Activated CD4-positive, alpha-beta memory T cell treated with anti-CD3 and anti-CD28 coated beads, Interleukin-2, amount 10 ng/mL, durations not matched to agents 7 days and 5 days (primary cell): ENCODE results near the gene HAPSTR1. TPM values are rescaled to one million over a fixed set of nuclear protein-coding genes. Genes with fewer than 3 reads are reported as not detected.
"Not testable (repeated sequence)": the region's sequence is repeated elsewhere in the genome, so short reads cannot be mapped to it uniquely, and the experiment has no call there.

Experiments used
- CTCF ChIA-PET: fragments of 350-600 bp; sonication (Branson Sonifier 250); formaldehyde crosslinking; loops from one replicate; lab custom pipeline; 2021; ENCODE audit warnings: antibody characterized with exemption, inconsistent platforms; lab: Charles Lee
- POLR2A ChIA-PET: fragments of 350-600 bp; sonication (Branson Sonifier 250); formaldehyde crosslinking; loops from one replicate; lab custom pipeline; 2021; ENCODE audit warnings: antibody characterized with exemption; lab: Charles Lee
- DNase-seq: peaks from one replicate; pipeline ENCODE4 v3.0.0-alpha.2; 2020
- H3K27ac Mint-ChIP-seq: one replicate; pipeline ENCODE4 v1.8.0; 2021; ENCODE audit warnings: mild to moderate bottlenecking, mixed read lengths
- H3K27me3 Mint-ChIP-seq: one replicate; pipeline ENCODE4 v1.8.0; 2021; ENCODE audit warnings: mixed read lengths
- H3K36me3 Mint-ChIP-seq: one replicate; pipeline ENCODE4 v1.8.0; 2021; ENCODE audit warnings: low read depth, mixed read lengths
- H3K4me1 Mint-ChIP-seq: one replicate; pipeline ENCODE4 v1.8.0; 2021; ENCODE audit warnings: mixed read lengths
- H3K4me3 Mint-ChIP-seq: one replicate; pipeline ENCODE4 v1.8.0; 2021; ENCODE audit warnings: mild to moderate bottlenecking, mixed read lengths
- H3K9me3 Mint-ChIP-seq: one replicate; pipeline ENCODE4 v1.8.0; 2021; ENCODE audit warnings: mixed read lengths
- total RNA-seq, 2 experiments: library from RNA; stranded (reverse); gene quantifications; one replicate each; pipeline ENCODE4 v1.2.3, GENCODE V29; 2021

HAPSTR1 gene
- total RNA-seq, 2 experiments from 2014 or later, result 65.1 to 65.3 TPM

DNA sequence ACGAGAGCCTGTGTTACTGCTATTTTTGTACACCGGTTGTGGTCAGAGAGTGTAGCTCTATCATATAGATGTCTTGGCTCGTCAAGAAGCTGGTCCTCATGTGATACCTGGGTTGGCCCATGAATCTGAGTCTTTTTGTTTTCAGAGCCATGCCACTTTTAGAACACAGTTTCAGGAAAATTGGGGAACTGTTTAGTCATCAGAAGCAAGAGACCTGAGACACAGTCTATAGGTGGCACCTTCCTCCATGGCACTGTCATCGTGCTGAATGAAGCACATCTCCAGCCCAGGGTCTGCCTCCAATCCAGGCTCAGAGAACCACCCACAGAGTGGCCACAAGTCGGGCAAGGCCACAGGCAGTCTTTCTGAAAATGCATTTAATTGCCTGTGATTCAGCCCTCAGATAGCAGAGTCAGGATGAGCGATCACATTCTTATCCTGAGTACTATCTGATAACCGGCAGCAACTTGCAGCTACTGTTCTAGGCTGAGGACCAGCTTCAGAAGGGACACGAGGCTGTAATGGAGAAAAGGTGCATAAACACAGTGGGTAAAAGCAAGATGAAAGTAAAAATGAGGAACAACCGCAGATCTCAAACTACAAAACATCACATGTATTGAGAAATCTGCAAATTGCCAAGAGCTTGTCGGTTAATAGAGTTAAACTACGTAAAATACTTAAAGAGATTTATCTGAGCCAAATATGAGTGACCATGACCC, 14.2 kb upstream of the HAPSTR1 start:
- Mint-ChIP-seq H3K27me3 (no peaks in the 10 kb centered on the region), H3K4me3 (no peak overlapping the region), H3K4me1 (peaks cover 48% of the 10 kb centered on the region), H3K9me3 (peaks cover 13% of the 10 kb centered on the region), H3K27ac (peak overlapping the region; percentile 66), H3K36me3 (peaks cover 26% of the 10 kb centered on the region)
- CTCF ChIA-PET, result interaction anchor here (0.7 to 1.3 kb wide), 2 partner anchors 8 to 30 kb away, joined by 3 to 5 read pairs; no protein-coding TSS in a partner anchor
- DNase-seq, result no peak
- POLR2A ChIA-PET, result interaction anchor here (1.1 to 11.3 kb wide), 7 partner anchors 8 to 209 kb away, joined by 3 to 234 read pairs (median 14); partner anchors contain the start of genes CARHSP1, HAPSTR1 and USP7

DNA sequence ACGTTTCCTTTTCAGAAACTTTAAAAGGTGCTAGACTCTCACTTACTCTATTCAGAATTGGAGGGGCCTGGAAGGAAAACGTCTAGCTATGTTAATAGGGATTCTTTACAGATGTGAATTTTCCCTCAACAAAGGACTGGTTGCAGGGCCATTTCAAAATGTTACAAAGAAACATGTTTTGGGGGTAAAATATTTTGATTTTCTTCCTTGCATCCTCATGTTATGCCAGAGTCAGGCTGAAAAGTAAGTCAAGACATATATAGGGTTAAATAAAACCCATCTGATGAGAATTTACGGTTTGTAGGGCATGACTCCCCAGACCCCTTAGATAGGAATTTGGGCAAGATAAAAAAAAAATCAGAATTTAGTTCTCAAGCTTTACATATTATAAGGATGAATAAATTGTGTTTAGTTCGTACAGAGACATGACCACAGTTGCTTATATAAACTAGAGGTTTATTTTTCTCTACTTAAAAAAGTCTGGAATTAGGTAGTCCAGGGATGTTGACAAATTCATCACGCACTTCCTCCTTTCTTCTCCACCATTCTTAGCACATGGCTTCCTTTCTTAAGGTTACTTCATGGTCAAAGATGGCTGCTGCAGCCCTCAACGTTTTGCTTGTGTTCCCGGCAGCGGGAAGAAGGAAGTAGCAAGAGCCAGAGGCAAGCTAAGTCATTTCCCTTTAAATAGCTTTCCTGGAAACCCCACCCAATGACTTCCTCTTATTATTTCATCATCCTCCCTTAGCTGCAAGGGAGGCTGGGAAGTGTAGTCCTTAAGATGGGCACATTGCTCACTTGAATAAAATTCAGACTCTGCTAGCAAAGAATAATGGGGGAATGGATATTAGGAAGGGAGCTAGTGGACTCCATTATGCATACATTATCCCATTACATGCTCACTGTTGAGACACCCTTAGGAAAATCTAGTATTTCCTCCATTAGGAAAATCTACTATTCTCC, 12.7 kb upstream of the HAPSTR1 start:
- not testable (repeated sequence) for H3K4me3 Mint-ChIP-seq, H3K27me3 Mint-ChIP-seq
- peak; percentile 73 for DNase-seq
- Mint-ChIP-seq H3K9me3 (peaks cover 13% of the 10 kb centered on the region), H3K4me1 (peaks cover 35% of the 10 kb centered on the region), H3K36me3 (peaks cover 21% of the 10 kb centered on the region), H3K27ac (peak overlapping the region; percentile 88)
- CTCF ChIA-PET, result interaction anchor here (1.2 to 2.6 kb wide), 6 partner anchors 10 to 143 kb away, joined by 3 to 11 read pairs (median 4); partner anchors contain the start of gene HAPSTR1
- POLR2A ChIA-PET, result interaction anchor here (1.0 to 11.3 kb wide), 13 partner anchors 10 to 457 kb away, joined by 3 to 234 read pairs (median 6); partner anchors contain the start of genes CARHSP1, HAPSTR1, METTL22 and PMM2

DNA sequence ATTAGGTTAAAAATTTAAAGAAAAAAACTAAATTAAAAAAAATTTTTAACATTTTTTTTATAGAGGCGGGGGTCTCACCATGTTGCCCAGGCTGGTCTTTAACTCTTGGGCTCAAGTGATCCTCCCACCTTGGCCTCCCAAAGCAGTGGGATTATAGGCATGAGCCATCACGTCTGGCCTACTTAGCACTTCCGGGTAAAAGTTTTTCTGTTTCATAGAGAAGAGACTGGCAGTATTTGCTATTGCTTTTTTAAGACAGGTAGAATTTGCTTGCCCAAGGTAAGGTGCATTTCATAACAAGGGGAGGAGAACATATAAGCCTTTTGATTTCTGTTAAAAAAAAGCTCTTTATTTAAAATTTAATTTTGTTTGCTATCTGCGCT, 12.0 kb upstream of the HAPSTR1 start:
- Mint-ChIP-seq H3K36me3 (peaks cover 21% of the 10 kb centered on the region), H3K9me3 (peaks cover 13% of the 10 kb centered on the region), H3K4me3 (no peak overlapping the region), H3K27ac (peak overlapping the region; percentile 85), H3K27me3 (no peaks in the 10 kb centered on the region), H3K4me1 (peaks cover 34% of the 10 kb centered on the region)
- ChIA-PET CTCF (interaction anchor here (1.2 to 2.6 kb wide), 5 partner anchors 12 to 143 kb away, joined by 3 to 11 read pairs (median 5); partner anchors contain the start of gene HAPSTR1), POLR2A (interaction anchor here (1.2 to 11.3 kb wide), 9 partner anchors 12 to 458 kb away, joined by 3 to 234 read pairs (median 7); partner anchors contain the start of genes CARHSP1, HAPSTR1, METTL22 and PMM2)
- DNase-seq, result no peak

DNA sequence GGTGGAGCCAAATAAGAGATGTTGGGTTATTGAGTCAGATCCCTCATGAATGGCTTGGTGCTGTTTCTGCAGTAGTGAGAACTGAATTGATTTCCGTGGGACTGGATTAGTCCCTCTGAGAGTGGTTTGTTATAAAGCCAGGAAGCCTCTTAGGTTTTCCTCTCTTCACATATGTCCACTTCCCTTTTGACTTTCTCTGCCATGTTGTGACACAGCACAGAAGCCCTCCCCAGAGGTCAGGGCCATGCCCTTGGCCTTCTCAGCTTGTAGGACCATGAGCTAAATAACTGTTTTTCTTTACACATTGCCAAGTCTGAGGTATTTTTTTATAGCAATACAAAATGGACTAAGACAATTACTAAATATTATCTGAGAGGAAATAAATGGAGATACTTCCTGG, 10.3 kb upstream of the HAPSTR1 start:
- no peaks in the 10 kb centered on the region for H3K27me3 Mint-ChIP-seq
- no peak overlapping the region for H3K4me3 Mint-ChIP-seq
- POLR2A ChIA-PET, result interaction anchor here (1.6 to 11.3 kb wide), 2 partner anchors 10 to 15 kb away, joined by 4 to 234 read pairs; partner anchors contain the start of gene HAPSTR1
- CTCF ChIA-PET, result interaction anchor here (1.5 kb wide), 1 partner anchor 15 kb away, joined by 3 read pairs; no protein-coding TSS in a partner anchor
- H3K27ac Mint-ChIP-seq, result peak overlapping the region; percentile 31
- peaks cover 21% of the 10 kb centered on the region for H3K36me3 Mint-ChIP-seq
- DNase-seq, result no peak
- peaks cover 13% of the 10 kb centered on the region for H3K9me3 Mint-ChIP-seq
- peaks cover 34% of the 10 kb centered on the region for H3K4me1 Mint-ChIP-seq

DNA sequence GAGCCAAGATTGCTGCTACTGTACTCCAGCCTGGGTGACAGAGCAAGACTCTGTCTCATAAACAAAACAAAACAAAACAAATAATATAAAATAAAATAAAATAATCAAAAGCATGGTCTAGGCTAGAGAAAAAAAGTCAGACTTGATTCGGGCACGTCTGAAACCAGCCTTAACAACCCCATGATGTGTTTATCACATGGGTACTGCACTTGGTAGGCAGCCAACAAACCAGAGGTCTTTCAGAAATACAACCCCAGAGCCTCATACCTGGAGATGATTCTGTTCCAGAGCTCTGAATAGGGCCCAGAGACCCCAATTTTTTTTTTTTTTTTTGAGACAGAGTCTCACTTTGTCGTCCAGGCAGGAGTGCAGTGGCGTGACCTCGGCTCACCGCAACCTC, 9.6 kb upstream of the HAPSTR1 start:
- CTCF ChIA-PET, result interaction anchor here (0.7 to 1.5 kb wide), 2 partner anchors 12 to 14 kb away, joined by 3 read pairs; no protein-coding TSS in a partner anchor
- Mint-ChIP-seq H3K9me3 (peaks cover 13% of the 10 kb centered on the region), H3K36me3 (peaks cover 21% of the 10 kb centered on the region)

DNA sequence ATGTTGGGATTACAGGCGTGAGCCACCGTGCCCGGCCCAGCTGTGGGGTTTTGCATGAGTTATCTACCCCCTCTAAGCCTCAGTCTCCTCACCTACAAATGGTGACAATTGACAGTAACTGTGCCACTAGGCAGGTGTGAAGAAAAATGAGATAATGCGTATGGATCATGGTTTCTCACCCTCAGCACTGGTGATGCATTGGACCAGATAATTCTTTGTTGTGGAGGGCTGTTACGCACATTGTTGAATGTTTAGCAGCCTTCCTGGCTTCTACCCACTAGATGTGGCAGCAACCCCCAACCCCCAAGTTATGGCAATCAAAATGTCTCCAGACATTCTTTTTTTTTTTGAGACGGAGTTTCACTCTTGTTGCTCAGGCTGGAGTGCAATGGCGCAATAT, 9.0 kb upstream of the HAPSTR1 start:
- H3K27me3 Mint-ChIP-seq, result no peaks in the 10 kb centered on the region
- no peak for DNase-seq
- peaks cover 12% of the 10 kb centered on the region for H3K9me3 Mint-ChIP-seq
- peaks cover 24% of the 10 kb centered on the region for H3K4me1 Mint-ChIP-seq
- H3K4me3 Mint-ChIP-seq, result no peak overlapping the region
- peaks cover 17% of the 10 kb centered on the region for H3K36me3 Mint-ChIP-seq
- ChIA-PET CTCF (interaction anchor here (0.7 kb wide), 1 partner anchor 13 kb away, joined by 3 read pairs; no protein-coding TSS in a partner anchor), POLR2A (interaction anchor here (11.3 kb wide), 1 partner anchor 9 kb away, joined by 234 read pairs; the partner anchor contains the start of gene HAPSTR1)
- H3K27ac Mint-ChIP-seq, result no peak overlapping the region

More for the DNA sequence above, 9.6 kb upstream of the HAPSTR1 start:
- H3K27me3 Mint-ChIP-seq, result no peaks in the 10 kb centered on the region
- H3K4me1 Mint-ChIP-seq, result peaks cover 29% of the 10 kb centered on the region
- POLR2A ChIA-PET, result interaction anchor here (1.6 to 11.3 kb wide), 2 partner anchors 9 to 14 kb away, joined by 4 to 234 read pairs; partner anchors contain the start of gene HAPSTR1
- H3K27ac Mint-ChIP-seq, result no peak overlapping the region
- DNase-seq, result no peak
- H3K4me3 Mint-ChIP-seq, result no peak overlapping the region

DNA sequence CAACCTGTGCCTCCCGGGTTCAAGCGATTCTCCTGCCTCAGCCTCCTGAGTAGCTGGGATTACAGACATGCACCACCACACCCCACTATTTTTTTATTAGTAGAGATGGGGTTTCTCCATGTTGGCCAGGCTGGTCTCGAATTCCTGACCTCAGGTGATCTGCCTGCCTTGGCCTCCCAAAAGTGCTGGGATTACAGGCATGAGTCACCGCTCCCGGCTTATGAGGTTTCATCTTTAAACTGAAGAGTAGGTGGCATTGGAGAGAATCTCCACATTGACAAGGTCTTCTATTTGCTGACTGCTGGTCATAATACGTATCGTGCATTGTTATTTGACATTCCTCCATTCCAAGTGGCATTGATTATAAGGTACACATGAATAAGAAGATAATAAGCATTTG, 3.7 kb upstream of the HAPSTR1 start:
- ChIA-PET POLR2A (interaction anchor here (7.0 kb wide), 1 partner anchor 10 kb away, joined by 234 read pairs; no protein-coding TSS in a partner anchor), CTCF (interaction anchor here (1.0 kb wide), 1 partner anchor 79 kb away, joined by 3 read pairs; no protein-coding TSS in a partner anchor)
- H3K4me1 Mint-ChIP-seq, H3K4me3 Mint-ChIP-seq, DNase-seq, H3K27ac Mint-ChIP-seq, H3K36me3 Mint-ChIP-seq, H3K9me3 Mint-ChIP-seq, H3K27me3 Mint-ChIP-seq: not testable (repeated sequence)

DNA sequence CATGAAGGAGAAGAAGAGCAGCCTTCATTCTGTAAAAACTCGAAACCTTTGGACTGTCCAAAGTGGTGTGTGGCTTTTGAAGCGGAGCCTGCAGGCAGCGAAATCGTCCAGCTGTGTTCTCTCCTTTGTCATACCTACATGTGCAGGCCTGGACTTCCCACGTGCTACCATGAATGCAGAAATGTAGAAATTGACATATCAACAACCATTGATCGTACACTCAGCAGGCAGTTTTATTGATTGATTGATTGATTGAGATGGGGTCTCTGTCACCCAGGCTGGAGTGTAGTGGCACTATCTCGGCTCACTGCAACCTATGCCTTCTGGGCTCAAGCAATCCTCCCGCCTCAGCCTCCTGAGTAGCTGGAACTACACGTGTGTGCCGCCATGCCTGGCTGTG, 2.6 kb upstream of the HAPSTR1 start:
- ChIA-PET POLR2A (interaction anchor here (0.9 to 7.0 kb wide), 2 partner anchors 9 to 11 kb away, joined by 3 to 234 read pairs; no protein-coding TSS in a partner anchor), CTCF (no interaction called here)
- no peak overlapping the region for H3K27ac Mint-ChIP-seq
- peaks cover 14% of the 10 kb centered on the region for H3K36me3 Mint-ChIP-seq
- no peak overlapping the region for H3K4me3 Mint-ChIP-seq
- H3K9me3 Mint-ChIP-seq, result no peaks in the 10 kb centered on the region
- H3K27me3 Mint-ChIP-seq, result no peaks in the 10 kb centered on the region
- no peak for DNase-seq
- H3K4me1 Mint-ChIP-seq, result peaks cover 12% of the 10 kb centered on the region

DNA sequence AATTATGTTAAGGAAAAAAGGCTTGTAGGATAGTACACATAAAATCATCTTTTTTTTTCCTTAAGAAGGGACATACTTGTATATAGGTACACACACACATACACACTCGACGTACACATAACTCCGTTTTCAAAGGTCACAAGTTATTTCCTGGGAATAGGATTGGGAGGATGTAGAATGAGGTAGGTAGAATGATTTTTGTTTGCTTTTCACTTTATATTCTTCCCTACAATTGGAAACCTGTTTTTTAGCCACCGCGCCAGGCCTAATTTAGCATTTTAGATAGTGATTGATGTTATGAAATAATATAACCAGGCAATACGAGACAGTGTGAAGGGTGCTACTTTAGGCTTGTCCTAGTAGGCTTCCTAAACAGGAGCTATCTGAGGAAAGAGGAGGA, 1.8 kb upstream of the HAPSTR1 start:
- peak overlapping the region; percentile 83 for H3K27ac Mint-ChIP-seq
- H3K4me3 Mint-ChIP-seq, result peak overlapping the region; percentile 84
- peaks cover 22% of the 10 kb centered on the region for H3K36me3 Mint-ChIP-seq
- DNase-seq, result no peak
- ChIA-PET POLR2A (interaction anchor here (0.6 to 7.0 kb wide), 4 partner anchors 12 to 221 kb away, joined by 3 to 234 read pairs (median 68); partner anchors contain the start of gene CARHSP1), CTCF (interaction anchor here (0.6 kb wide), 1 partner anchor 1648 kb away, joined by 3 read pairs; no protein-coding TSS in a partner anchor)
- H3K4me1 Mint-ChIP-seq, result peaks cover 15% of the 10 kb centered on the region
- H3K27me3 Mint-ChIP-seq, result no peaks in the 10 kb centered on the region
- no peaks in the 10 kb centered on the region for H3K9me3 Mint-ChIP-seq

DNA sequence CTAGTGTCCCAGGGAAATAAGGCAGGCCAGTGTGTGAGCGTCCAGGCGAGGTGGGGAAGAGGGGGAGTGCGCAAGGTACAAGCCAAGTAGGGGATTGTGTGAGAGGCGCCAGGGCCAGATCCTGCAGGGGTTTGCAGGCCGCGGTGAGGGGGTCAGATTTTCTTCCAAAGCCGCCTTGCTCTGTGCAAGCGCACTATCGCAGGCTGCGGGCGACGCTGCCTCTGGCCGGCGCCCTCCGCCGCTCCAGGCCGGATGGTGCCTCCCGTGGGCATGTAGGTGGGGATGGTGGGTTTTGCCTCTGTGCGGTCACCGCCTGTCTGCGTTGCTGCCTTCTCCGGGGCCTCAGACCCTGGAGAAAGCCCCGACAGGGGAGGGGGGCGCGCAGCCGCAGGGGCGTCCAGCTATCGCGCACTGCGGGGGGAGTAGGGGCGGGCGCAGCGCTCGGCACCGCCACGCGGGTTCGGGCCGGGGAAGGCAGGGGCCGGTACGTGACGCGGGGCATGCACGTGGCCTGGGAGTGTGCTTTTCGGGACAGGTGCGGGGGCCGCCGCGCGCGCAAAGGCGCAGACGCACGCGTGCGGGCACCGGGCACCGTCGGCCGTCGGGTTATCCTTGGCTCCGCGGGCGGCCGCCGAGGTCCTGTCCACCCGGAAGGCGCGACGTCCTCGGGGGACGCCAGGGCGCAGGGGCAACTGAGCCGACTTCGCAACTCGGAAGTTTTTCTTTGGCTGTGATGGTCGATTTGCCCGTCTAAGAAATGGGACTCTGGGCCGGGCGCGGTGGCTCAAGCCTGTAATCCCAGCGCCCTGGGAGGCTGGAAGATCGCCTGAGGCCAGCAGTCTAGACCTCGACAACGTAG, 1.1 kb upstream of the HAPSTR1 start:
- peaks cover 20% of the 10 kb centered on the region for H3K4me1 Mint-ChIP-seq
- no peaks in the 10 kb centered on the region for H3K9me3 Mint-ChIP-seq
- ChIA-PET POLR2A (interaction anchor here (0.6 to 7.0 kb wide), 15 partner anchors 11 to 222 kb away, joined by 3 to 234 read pairs (median 10); partner anchors contain the start of genes CARHSP1 and USP7), CTCF (interaction anchor here (0.6 to 3.0 kb wide), 8 partner anchors 11 to 1647 kb away, joined by 3 to 15 read pairs (median 5); partner anchors contain the start of gene USP7)
- H3K4me3 Mint-ChIP-seq, result peak overlapping the region; percentile 84
- peak overlapping the region; percentile 97 for H3K27ac Mint-ChIP-seq
- peaks cover 28% of the 10 kb centered on the region for H3K36me3 Mint-ChIP-seq
- peak; percentile 52 for DNase-seq
- no peaks in the 10 kb centered on the region for H3K27me3 Mint-ChIP-seq

DNA sequence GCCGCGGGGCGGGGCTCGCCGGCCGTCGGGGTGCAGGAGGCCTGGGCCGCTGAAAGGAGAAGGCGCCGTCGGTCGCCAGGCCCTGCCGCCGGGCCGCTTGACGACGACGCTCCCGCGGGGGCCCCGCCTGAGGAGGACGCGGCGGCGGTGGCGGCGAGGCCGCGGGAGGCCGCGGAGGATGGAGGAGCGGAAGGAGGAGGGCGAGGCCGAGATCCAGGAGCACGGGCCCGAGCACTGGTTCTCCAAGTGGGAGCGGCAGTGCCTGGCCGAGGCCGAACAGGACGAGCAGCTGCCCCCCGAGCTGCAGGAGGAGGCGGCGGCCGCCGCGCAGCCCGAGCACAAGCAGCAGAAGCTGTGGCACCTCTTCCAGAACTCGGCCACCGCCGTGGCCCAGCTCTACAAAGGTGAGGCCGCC, 430 bp downstream of the HAPSTR1 start:
- peaks cover 40% of the 10 kb centered on the region for H3K36me3 Mint-ChIP-seq

More for the DNA sequence above, 430 bp downstream of the HAPSTR1 start:
- DNase-seq, result peak; percentile 61
- Mint-ChIP-seq H3K4me1 (peaks cover 33% of the 10 kb centered on the region), H3K9me3 (no peaks in the 10 kb centered on the region), H3K27ac (peak overlapping the region; percentile 64), H3K4me3 (peak overlapping the region; percentile 65), H3K27me3 (no peaks in the 10 kb centered on the region)
- ChIA-PET CTCF (interaction anchor here (1.0 to 3.0 kb wide), 9 partner anchors 11 to 223 kb away, joined by 3 to 15 read pairs (median 6); partner anchors contain the start of genes CARHSP1 and USP7), POLR2A (interaction anchor here (0.6 to 7.0 kb wide), 28 partner anchors 10 to 294 kb away, joined by 3 to 234 read pairs (median 4); partner anchors contain the start of genes CARHSP1, PMM2, TMEM186 and USP7)
